GM19468 (cell line): ENCODE measurements around the gene CHL1.

Source experiments
- ATAC-seq: cut with Tn5 transposase; IDR thresholded peaks from one replicate; pipeline ENCODE4 v1.9.1; 2021; ENCODE audit warnings: mild to moderate bottlenecking, moderate library complexity, moderate number of reproducible peaks; ENCODE audit not compliant: unreplicated experiment; ENCODE audit errors: extremely low read depth

CHL1 gene

DNA sequence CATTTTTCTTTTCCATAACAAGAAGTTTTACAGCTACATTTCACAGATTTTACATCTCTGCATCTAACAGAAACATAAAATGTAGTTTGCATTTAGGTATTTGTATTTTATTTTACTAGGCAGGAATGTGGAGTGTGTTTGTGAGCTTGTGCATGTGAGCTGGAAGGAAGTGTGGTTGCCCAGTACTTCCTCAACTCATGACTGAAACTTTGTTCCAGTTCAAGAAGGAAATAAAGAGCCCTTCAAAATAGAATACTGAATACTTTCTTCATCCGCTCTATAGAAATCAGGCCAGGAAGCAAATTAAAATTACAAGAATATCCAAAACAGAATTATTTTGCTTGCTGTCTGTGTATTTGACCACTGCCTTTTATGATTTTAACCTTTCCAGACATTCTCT lies 81.3 kb downstream of the CHL1 start:
- no peak for ATAC-seq

GRCh38 chr3:278300-279064 lies 81.9 kb downstream of the CHL1 start:
- ATAC-seq = peak; percentile 60

DNA sequence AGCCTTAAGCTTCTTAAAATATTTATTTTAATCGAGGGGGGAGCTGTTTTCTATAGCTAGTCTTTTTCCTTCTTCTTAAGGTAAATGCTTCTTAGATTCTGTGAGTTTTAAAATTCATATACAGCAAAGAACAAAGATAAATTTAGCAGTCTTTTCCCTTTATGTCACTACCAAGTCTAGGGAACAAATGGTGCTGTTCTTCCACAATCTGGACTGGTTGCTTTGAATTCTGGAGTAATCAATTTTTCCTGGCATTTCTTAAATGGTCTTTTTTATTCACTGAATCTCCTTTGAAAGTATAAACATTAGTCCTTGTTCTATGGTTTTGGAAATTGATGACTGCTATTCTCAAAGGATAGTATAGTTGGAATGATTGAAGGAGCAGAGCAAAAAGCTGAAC lies 82.8 kb downstream of the CHL1 start:
- no peak for ATAC-seq

DNA sequence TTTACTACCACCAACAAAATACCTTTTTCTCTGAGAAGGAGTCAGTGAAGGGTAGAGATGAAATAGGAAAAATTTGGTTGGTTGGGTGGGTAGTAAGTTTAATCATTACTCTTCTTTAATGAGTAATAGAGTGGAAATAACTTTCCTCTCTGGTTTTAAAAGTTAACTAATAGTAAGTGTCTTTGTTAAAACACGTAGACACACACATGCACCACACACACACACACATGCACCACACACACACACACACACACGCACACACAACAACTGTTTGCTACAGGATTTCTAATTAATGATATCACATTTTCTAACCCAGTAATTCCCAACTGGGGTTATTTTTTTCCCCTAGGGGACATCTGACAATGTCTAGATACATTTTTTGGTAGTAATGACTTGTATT lies 84.1 kb downstream of the CHL1 start:
- peak; percentile 7 for ATAC-seq

DNA sequence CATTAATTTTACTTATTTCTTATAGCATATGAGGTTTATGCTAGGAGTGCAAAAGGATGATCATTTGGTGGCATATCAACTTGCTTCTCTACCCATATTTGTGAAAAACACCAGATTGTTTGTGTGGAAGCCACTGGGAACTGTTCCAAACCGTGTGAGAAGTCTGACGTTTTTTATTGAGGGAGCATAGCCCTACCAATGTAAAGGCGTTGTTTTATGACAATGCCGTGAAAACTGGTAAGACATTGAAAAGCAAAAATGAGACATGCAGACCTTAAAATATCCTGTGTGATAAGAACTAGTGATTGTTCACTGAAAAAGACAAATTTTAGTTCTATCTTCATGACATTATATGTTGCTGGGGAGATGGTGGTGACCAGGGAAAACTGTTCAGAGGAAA lies 87.8 kb downstream of the CHL1 start:
- no peak for ATAC-seq

DNA sequence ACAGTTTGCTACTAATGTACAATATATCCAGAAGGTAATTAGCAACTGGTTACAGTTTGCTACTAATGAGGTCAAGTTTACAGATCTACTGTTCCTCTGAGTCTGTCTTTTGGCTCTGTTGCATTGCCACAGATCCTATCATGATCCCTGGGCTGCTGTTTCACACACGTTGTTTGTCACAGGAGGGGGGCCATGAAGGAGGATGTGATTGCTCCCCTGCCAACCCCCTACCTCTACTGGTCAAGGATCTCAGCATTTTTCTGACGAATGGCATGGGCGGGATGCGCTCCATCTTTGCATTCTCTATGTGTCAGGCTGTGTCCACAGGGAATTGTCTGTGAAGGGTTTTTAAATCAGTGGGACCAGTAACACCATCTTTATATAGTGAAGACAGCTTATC lies 91.9 kb downstream of the CHL1 start:
- no peak for ATAC-seq

- no peak for ATAC-seq
Observed at GRCh38 chr3:291028-291427, 94.5 kb downstream of the CHL1 start.

DNA sequence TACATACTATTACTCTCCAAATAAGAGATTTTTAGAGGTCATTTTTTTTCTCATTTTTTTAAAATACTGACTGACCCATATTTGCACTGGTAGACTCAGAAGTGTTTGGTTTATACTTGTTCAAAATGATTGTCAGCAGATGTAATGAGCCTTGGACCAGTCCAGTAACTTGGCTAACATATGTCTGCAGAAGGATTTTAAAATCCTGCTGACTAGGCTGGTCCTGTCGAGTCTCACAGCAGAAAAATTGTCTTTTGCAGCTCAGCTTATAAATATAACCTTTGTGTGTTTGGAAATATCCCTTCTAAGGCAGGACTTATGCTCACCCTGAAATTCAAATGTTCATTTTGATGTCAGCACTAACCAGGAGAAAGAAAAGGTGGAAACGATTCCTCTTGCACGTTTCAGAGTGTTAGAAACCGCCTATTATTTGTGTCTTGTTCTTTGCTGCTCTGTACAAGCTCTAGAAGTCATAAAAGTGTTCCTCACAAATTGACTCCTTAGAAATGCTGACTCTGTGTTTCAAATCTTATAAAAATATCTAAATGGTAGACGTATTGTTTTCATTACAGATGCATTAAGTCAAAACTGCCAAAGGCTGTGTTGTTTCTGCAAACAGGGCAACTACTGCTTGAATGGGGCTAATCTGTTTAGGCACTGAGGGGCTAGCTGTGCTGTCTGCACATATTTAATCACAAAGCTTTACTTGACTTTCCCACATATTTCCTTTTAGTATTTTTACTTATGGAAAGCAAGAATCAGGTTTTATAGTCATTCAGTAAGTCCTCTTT lies 95.3 kb downstream of the CHL1 start:
- no peak for ATAC-seq

DNA sequence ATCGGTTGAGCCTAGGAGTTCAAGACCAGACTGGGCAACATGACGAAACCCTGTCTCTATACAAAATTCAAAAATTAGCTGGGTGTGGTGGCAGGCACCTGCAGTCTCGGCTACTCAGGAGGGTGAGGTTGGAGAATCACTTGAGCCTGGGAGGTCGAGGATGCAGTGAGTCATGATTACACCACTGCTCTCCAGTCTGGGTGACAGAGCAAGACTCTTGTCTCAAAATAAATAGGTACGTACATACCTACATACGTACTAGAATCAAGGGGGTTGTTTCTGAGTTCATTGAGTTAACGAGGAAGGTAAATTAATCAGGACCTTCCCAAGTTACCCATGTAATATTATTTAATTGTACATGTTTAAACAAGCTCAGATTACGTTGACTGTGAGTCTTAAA lies 97.5 kb downstream of the CHL1 start:
- ATAC-seq = no peak

DNA sequence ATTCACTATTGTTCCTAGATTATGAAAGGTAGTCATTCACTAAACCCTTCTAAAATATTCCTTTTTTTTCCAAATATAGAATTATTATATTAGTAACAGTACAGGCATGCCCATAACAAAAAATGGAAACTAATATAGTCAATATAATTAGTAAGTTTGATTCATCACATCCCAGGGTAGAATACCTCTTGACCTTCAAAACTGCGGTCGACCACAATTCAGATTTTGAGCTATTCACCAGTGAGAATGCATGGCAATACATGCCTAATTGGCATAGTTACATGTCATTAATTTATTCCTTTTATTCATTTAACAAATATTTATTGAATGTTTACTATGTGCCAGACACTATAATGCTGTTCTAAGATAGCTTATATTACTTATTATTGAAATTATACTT lies 98.0 kb downstream of the CHL1 start:
- ATAC-seq = no peak

DNA sequence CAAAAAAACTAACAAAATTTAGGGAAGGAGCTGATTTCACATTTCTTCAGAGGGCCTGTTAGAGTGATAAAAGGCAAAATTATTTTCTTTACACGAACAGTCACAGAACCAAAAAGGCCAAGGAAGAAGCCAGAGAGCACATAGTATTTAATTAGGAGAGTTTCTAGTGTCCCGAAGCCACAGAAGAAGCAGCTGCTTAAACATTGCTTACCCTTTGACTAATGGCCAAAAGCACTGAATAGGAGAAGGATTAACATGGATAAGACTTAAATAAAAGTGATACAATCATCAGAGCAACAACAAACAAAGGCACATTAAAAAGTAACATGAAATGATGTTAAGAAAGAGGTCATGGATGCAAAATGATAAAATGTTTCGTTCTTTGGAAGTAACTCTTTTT lies 98.6 kb downstream of the CHL1 start:
- no peak for ATAC-seq

DNA sequence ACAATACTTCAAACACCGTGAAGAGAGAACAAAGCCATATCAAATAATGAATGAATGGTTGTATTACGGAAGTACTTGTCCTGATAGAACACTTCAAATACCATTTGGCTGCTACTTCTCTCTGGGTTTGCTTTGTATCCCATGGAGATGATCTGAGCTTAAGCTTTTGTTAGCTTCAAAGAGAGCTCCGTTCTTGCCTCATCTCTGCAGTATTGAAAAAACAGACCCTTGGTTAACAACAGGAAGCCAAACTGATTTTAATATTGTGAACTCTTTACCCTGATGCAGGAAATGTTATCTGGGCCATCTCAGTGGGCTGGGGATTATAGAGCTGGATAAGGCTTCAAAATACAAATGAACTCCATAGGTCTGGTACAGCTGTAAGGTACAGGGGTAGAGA lies 101.0 kb downstream of the CHL1 start:
- ATAC-seq = no peak

DNA sequence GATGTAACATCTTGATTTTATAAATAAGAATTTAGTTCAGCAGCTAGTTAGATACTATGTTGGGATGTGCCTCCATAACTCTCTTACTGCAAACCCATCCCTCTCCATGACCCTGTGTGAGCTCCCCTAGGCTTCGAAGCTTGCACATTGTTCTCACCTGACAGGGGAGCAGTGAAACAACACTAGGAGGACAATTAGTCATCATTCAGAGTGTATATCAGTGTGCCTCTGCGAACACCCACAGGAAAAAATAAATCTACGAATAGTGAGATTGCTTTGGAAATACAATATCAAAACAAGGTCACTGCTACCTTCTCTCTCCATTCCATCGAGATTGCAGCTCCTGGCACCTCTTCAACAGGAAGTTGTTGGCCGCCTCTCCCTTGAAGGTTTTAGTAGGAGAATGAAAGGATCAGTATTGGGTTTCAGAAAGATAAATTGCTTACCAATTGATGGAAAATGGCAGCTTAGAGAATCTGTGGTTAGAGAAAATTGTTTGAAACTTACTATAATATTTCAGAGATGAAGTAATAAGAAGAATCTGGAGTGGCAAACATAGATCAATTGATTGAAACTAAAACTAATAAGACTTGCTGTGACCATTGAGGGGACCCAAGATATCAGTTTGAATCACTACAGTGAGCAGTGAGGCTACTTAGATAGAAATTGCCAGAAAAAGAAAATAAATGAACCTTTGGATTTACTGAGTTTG lies 103.2 kb downstream of the CHL1 start:
- peak; percentile 76 for ATAC-seq

- no peak for ATAC-seq
Observed at GRCh38 chr3:307182-307581, 110.6 kb downstream of the CHL1 start.

GRCh38 chr3:308597-309321 lies 112.2 kb downstream of the CHL1 start:
- no peak for ATAC-seq

GRCh38 chr3:312160-312733 lies 115.7 kb downstream of the CHL1 start:
- ATAC-seq = no peak

DNA sequence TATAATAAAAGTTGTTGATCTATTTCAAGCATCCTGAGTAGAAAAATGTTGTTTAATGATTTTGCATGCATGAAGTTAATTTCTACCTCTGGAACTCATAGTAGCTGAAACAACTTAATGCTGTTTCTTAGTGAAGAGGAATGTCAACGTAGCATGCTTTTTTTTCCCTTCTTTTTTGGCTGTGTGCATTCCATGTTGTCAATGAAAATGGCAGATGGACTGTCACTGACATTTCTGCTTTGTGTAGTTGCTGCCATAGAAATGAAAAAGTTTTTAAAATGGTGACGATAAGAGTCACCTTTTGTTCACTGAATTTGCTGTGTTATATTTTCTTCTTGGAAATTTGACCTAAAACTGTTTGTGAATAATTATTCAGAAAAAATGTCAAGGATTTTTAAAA lies 116.3 kb downstream of the CHL1 start:
- no peak for ATAC-seq

DNA sequence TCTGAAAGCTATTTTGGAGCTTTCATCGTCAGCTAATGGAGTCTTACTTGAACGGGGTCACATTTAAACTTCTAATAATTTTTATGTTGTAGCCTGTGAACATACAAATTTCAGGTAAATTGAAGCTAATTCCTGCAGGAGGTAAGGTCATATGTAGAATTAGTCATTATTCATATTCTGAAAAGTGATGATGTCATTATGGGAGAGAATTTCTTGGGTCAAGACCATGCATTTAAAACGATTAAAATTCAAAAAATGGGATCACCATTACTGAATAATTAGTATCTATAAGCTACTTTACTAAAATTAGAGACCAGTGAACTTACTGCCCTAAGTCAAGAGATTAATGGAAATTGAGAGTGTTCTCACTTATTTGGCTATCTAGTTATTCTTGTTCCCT lies 120.4 kb downstream of the CHL1 start:
- no peak for ATAC-seq

DNA sequence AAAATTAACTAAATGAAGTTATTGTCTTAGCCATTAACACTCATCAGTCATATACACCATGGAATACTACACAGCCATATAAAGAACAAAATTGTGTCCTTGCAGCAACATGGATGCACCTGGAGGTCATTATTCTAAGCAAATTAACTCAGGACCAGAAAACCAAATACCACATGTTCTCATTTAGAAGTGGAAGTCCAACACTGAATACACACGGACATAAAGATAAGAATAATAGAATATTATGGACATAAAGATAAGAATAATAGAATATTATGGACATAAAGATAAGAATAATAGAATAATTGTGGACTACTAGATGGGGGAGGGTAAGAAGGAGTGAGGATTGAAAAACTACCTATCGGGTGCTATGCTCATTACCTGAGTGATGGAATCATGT lies 122.3 kb downstream of the CHL1 start:
- ATAC-seq = no peak

DNA sequence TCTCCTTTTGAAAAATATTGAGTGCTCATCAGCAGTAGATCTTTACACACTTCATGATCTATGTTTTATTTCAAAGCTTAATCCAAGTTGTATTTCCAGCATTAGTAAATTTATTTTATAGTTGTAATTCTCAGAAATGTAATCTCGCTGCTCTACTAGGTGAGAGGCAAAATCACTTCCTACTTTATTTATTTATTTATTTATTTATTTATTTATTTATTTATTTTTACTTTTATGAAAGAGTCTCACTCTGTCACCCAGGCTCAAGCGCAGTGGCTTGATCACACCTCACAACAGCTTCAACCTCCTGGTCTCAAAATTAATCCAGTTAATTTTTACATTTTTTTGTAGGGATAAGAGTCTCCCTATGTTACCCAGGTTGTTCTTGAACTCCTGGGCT lies 127.9 kb downstream of the CHL1 start:
- no peak for ATAC-seq
